HCT116 (cell line): Measurements from ENCODE around the gene ARHGEF11. TPM values are rescaled to one million over a fixed set of nuclear protein-coding genes. Genes with fewer than 3 reads are reported as not detected.

Experiments
- ATAC-seq: fragments of 200-7000 bp; cut with Tn5 transposase; 2 replicates; pipeline ENCODE4 v1.9.1; 2020; ENCODE audit warnings: mild to moderate bottlenecking, moderate library complexity
- BruUV-seq: library from RNA; stranded (reverse); fragments of 400-500 nt; replicated peaks from 2 replicates; lab custom pipeline; 2021; lab: Mats Ljungman, UMichigan
- CTCF ChIA-PET: fragments of 300-600 bp; sonication (Branson Sonifier 250); formaldehyde crosslinking; loops from one replicate; lab custom pipeline; 2021; ENCODE audit warnings: antibody characterized with exemption; lab: Charles Lee
- POLR2A ChIA-PET: fragments of 300-600, 350-600 bp; sonication (Branson Sonifier 250); formaldehyde crosslinking; loops from one replicate; lab custom pipeline; 2021; ENCODE audit warnings: antibody characterized with exemption; lab: Charles Lee
- RAD21 ChIA-PET, 2 experiments: fragments of 300-600 bp; sonication (Branson Sonifier 250); formaldehyde crosslinking; loops; one replicate each; lab custom pipeline; 2023; ENCODE audit warnings: low total read pairs in 2 of 2; ENCODE audit not compliant: uncharacterized antibody in 2 of 2, unreplicated experiment in 2 of 2, low non-redundant PET in 1 of 2; lab: Charles Lee
- DNase-seq: peaks from one replicate; pipeline ENCODE4 v3.0.0-alpha.2; 2010; ENCODE audit warnings: low read depth, low spot score
- H2AFZ ChIP-seq: fragments of 200-600 bp; shearing (Covaris generic), sonication (generic); 2 replicates; pipeline ENCODE4 v1.6.1; 2017; ENCODE audit warnings: low read depth, mixed run types, mixed read lengths, antibody characterized with exemption, low read length; ENCODE audit not compliant: poor library complexity, severe bottlenecking
- H3K27ac ChIP-seq: 2 replicates; pipeline ENCODE4 v1.5.1; 2012; ENCODE audit warnings: low read depth, low read length
- H3K27me3 ChIP-seq: fragments of 200-600 bp; sonication (generic); 2 replicates; pipeline ENCODE4 v1.6.1; 2016; ENCODE audit warnings: mixed run types, low read length, mixed read lengths; ENCODE audit not compliant: insufficient read depth
- H3K36me3 ChIP-seq, 2 experiments: fragments of 200-500 bp in 1 of 2; fragments of 200-600 bp in 1 of 2; sonication (Bioruptor generic) in 1 of 2; sonication (generic) in 1 of 2; 2 replicates each; pipeline versions ENCODE4 v1.5.1 to v1.6.1; 2014 to 2016; ENCODE audit warnings: low read length in 2 of 2, inconsistent platforms in 1 of 2, mixed read lengths in 1 of 2, mixed run types in 1 of 2; ENCODE audit not compliant: insufficient read depth in 2 of 2, control insufficient read depth in 1 of 2
- H3K4me1 ChIP-seq, 2 experiments: fragments of 200-600 bp in 1 of 2; sonication (generic) in 1 of 2; 2 replicates each; pipeline versions ENCODE4 v1.5.1 to v1.6.1; 2012 to 2017; ENCODE audit warnings: low read length in 2 of 2, inconsistent platforms in 1 of 2, mild to moderate bottlenecking in 1 of 2, mixed read lengths in 1 of 2, mixed run types in 1 of 2, moderate library complexity in 1 of 2; ENCODE audit not compliant: insufficient read depth in 2 of 2, control insufficient read depth in 1 of 2
- H3K4me2 ChIP-seq: fragments of 200-600 bp; sonication (generic); 2 replicates; pipeline ENCODE4 v1.6.1; 2017; ENCODE audit warnings: mixed run types, low read length, mixed read lengths
- H3K4me3 ChIP-seq, 2 experiments: fragments of 200-600 bp in 1 of 2; sonication (generic) in 1 of 2; replicated peaks in 1 of 2; 2 replicates each; pipeline ENCODE4 v1.5.1; 2011 to 2016; ENCODE audit warnings: low read length in 2 of 2, control low read depth in 1 of 2, low read depth in 1 of 2, mild to moderate bottlenecking in 1 of 2, mixed read lengths in 1 of 2, mixed run types in 1 of 2
- H3K79me2 ChIP-seq: fragments of 200-600 bp; sonication (generic); 2 replicates; pipeline ENCODE4 v1.6.1; 2017; ENCODE audit warnings: mild to moderate bottlenecking, mixed run types, low read length, moderate library complexity, mixed read lengths; ENCODE audit not compliant: insufficient read depth
- H3K9ac ChIP-seq: fragments of 200-600 bp; sonication (generic); 2 replicates; pipeline ENCODE4 v1.6.1; 2016; ENCODE audit warnings: low read length, mixed read lengths
- H3K9me2 ChIP-seq: fragments of 200-600 bp; sonication (generic), shearing (Covaris generic); 2 replicates; pipeline ENCODE4 v1.6.1; 2017; ENCODE audit warnings: mixed run types, mild to moderate bottlenecking, moderate library complexity; ENCODE audit not compliant: insufficient read depth
- H3K9me3 ChIP-seq, 2 experiments: fragments of 200-500 bp in 1 of 2; fragments of 200-600 bp in 1 of 2; sonication (Bioruptor generic) in 1 of 2; sonication (generic) in 1 of 2; 2 replicates each; pipeline ENCODE4 v1.6.1; 2014 to 2017; ENCODE audit warnings: low read length in 2 of 2, mixed read lengths in 2 of 2, inconsistent platforms in 1 of 2, low read depth in 1 of 2, mild to moderate bottlenecking in 1 of 2, mixed run types in 1 of 2, moderate library complexity in 1 of 2; ENCODE audit not compliant: control insufficient read depth in 1 of 2, insufficient read depth in 1 of 2
- H4K20me1 ChIP-seq: fragments of 200-600 bp; sonication (generic), shearing (Covaris generic); 2 replicates; pipeline ENCODE4 v1.6.1; 2017; ENCODE audit warnings: mixed run types, mild to moderate bottlenecking, moderate library complexity; ENCODE audit not compliant: insufficient read depth
- CEBPB ChIP-seq: IDR thresholded peaks from 2 replicates; pipeline ENCODE4 v1.6.1; 2012; ENCODE audit warnings: low read depth
- CTCF ChIP-seq, 3 experiments: fragments of 200-600 bp in 1 of 3; sonication (generic) in 1 of 3; IDR thresholded peaks in 2 of 3; conservative IDR thresholded peaks in 1 of 3; 2 replicates each; pipeline ENCODE4 v1.5.1; 2012 to 2017; ENCODE audit warnings: low read depth in 2 of 3, low read length in 2 of 3, antibody characterized with exemption in 1 of 3, borderline replicate concordance in 1 of 3, control low read depth in 1 of 3, mild to moderate bottlenecking in 1 of 3, mixed read lengths in 1 of 3, mixed run types in 1 of 3, moderate library complexity in 1 of 3; ENCODE audit not compliant: insufficient read depth in 1 of 3
- EGR1 ChIP-seq: IDR thresholded peaks from 2 replicates; pipeline ENCODE4 v1.6.1; 2012; ENCODE audit warnings: low read depth
- FOSL1 ChIP-seq: IDR thresholded peaks from 2 replicates; pipeline ENCODE4 v1.6.1; 2012; ENCODE audit warnings: low read depth
- MAX ChIP-seq: IDR thresholded peaks from 2 replicates; pipeline ENCODE4 v1.6.1; 2012
- POLR2A ChIP-seq: IDR thresholded peaks from 2 replicates; pipeline ENCODE4 v1.7.0; 2011; ENCODE audit warnings: borderline replicate concordance; ENCODE audit not compliant: insufficient read depth, insufficient read length; ENCODE audit errors: extremely low read depth
- RAD21 ChIP-seq: IDR thresholded peaks from 2 replicates; pipeline ENCODE4 v1.6.1; 2012; ENCODE audit warnings: low read depth, mild to moderate bottlenecking
- REST ChIP-seq: IDR thresholded peaks from 2 replicates; pipeline ENCODE4 v1.6.1; 2012; ENCODE audit warnings: low read depth
- SIN3A ChIP-seq: IDR thresholded peaks from 2 replicates; pipeline ENCODE4 v1.6.1; 2012; ENCODE audit warnings: low read depth
- SP1 ChIP-seq: IDR thresholded peaks from 2 replicates; pipeline ENCODE4 v1.6.1; 2012; ENCODE audit warnings: low read depth
- YY1 ChIP-seq: IDR thresholded peaks from 2 replicates; pipeline ENCODE4 v1.6.1; 2011; ENCODE audit warnings: low read length, low read depth, moderate library complexity, mild to moderate bottlenecking; ENCODE audit not compliant: insufficient replicate concordance; ENCODE audit errors: extremely low read depth
- ZBTB33 ChIP-seq: IDR thresholded peaks from 2 replicates; pipeline ENCODE4 v1.6.1; 2011; ENCODE audit warnings: mild to moderate bottlenecking, low read length, moderate library complexity; ENCODE audit not compliant: insufficient replicate concordance; ENCODE audit errors: extremely low read depth
- ZNF274 ChIP-seq: fragments of 200-500 bp; sonication (Bioruptor generic); IDR thresholded peaks from 2 replicates; pipeline ENCODE4 v1.6.1; 2014; ENCODE audit warnings: mild to moderate bottlenecking, low read depth, low read length, inconsistent platforms
- intact Hi-C: fragments of 100-400 bp; cut with micrococcal nuclease; formaldehyde crosslinking; loops from 2 replicates; pipeline ENCODE4 v1.10.0; 2022
- total RNA-seq: library from RNA; stranded (reverse); gene quantifications from one replicate; pipeline ENCODE4 v1.2.1, GENCODE V29; 2021; ENCODE audit not compliant: unreplicated experiment

ARHGEF11 gene
- total RNA-seq, 1 experiment from 2014 or later = 28.9 TPM

- BruUV-seq = no TSS peak
- H3K4me2 ChIP-seq = no peak overlapping the region
- H3K9ac ChIP-seq = no peak overlapping the region; the same call in 1 of the 2 replicates
- H4K20me1 ChIP-seq = no peaks in the 10 kb centered on the region
- H3K27ac ChIP-seq = no peak overlapping the region
- H2AFZ ChIP-seq = no peak overlapping the region
- no peak for TF ChIP-seq ZBTB33
- no peak for TF ChIP-seq SP1
- no peak for TF ChIP-seq ZNF274
- no peak for TF ChIP-seq YY1
- no peak for TF ChIP-seq FOSL1
- no peak for TF ChIP-seq MAX
- TF ChIP-seq EGR1 = no peak
- RAD21 ChIA-PET = no interaction called here
- H3K79me2 ChIP-seq = no peaks in the 10 kb centered on the region
- H3K27me3 ChIP-seq = no peaks in the 10 kb centered on the region
- intact Hi-C loops = no loop called here
- ATAC-seq = no peak
- CTCF ChIA-PET = interaction anchor here (0.7 to 2.0 kb wide), 3 partner anchors 40 to 198 kb away, joined by 3 to 9 read pairs (median 3); no protein-coding TSS in a partner anchor
- POLR2A ChIA-PET = no interaction called here
- H3K36me3 ChIP-seq = no peaks in the 10 kb centered on the region
- no peaks in the 10 kb centered on the region for H3K9me3 ChIP-seq
- H3K9me2 ChIP-seq = no peaks in the 10 kb centered on the region
- H3K4me1 ChIP-seq = peaks cover 0 to 23% of the 10 kb centered on the region in 2 experiments; a peak in 2 of 4 replicates
- no peak for DNase-seq
- no peak overlapping the region for H3K4me3 ChIP-seq
These were observed 157.8 kb downstream of the ARHGEF11 start for GRCh38 chr1:156887734-156888133.

GRCh38 chr1:156887317-156887716 is 158.2 kb downstream of the ARHGEF11 start:
- CTCF ChIA-PET = interaction anchor here (0.7 to 2.0 kb wide), 3 partner anchors 40 to 198 kb away, joined by 3 to 9 read pairs (median 3); no protein-coding TSS in a partner anchor
- POLR2A ChIA-PET = no interaction called here
- H3K4me2 ChIP-seq = no peak overlapping the region
- TF ChIP-seq SIN3A (no peak), CTCF (IDR thresholded peaks at IDR 0.05 in 2 of 3, conservative IDR thresholded peaks at IDR 0.05 in 1 of 3; ENCODE audit: borderline replicate concordance in 1 of 3, insufficient read depth in 1 of 3, low read depth in 2 of 3, low read length in 2 of 3) (no peak), CEBPB (no peak), SP1 (no peak), EGR1 (no peak), REST (no peak), RAD21 (no peak), POLR2A (no peak)

More at GRCh38 chr1:156887317-156887716, 158.2 kb downstream of the ARHGEF11 start:
- RAD21 ChIA-PET = no interaction called here
- no peaks in the 10 kb centered on the region for H3K9me3 ChIP-seq
- H3K4me1 ChIP-seq = peaks cover 0 to 22% of the 10 kb centered on the region in 2 experiments; a peak in 2 of 4 replicates
- H3K79me2 ChIP-seq = no peaks in the 10 kb centered on the region
- DNase-seq (no peak), ATAC-seq (no peak)
- no peak overlapping the region for H3K4me3 ChIP-seq
- H4K20me1 ChIP-seq = no peaks in the 10 kb centered on the region
- H2AFZ ChIP-seq = no peak overlapping the region
- no peaks in the 10 kb centered on the region for H3K9me2 ChIP-seq
- intact Hi-C loops = no loop called here
- H3K36me3 ChIP-seq = no peaks in the 10 kb centered on the region
- no peaks in the 10 kb centered on the region for H3K27me3 ChIP-seq
- BruUV-seq = no TSS peak
- H3K9ac ChIP-seq = no peak overlapping the region
- no peak overlapping the region for H3K27ac ChIP-seq
